ENCODE results near the gene PRRC2A.

- no peak for TF ChIP-seq CTCF (IDR thresholded peaks at IDR 0.05)
- no peak for TF ChIP-seq POLR2A (IDR thresholded peaks at IDR 0.05)
- no peak for TF ChIP-seq POLR2AphosphoS5 (IDR thresholded peaks at IDR 0.05)
- no peak for TF ChIP-seq EP300 (IDR thresholded peaks at IDR 0.05)
These were observed 28.1 kb upstream of the PRRC2A start for GRCh38 chr6:31592396-31592771.

Data from sigmoid colon (tissue), 4 donors.